Fibroblast of mammary gland (primary cell): ENCODE results near the gene ACAP1.
A peak's percentile ranks its signal among the peaks of the same experiment; 100 is the strongest.

Experiments used
- DNase-seq: peaks from one replicate; pipeline ENCODE4 v3.0.0-alpha.2; 2010; ENCODE audit warnings: low read depth
- H3K4me3 ChIP-seq: 2 replicates; pipeline ENCODE4 v1.5.1; 2011; ENCODE audit warnings: low read depth, mild to moderate bottlenecking, low read length, moderate library complexity; ENCODE audit not compliant: control insufficient read depth
- TF ChIP-seq, protein P1 (sequence below): conservative IDR thresholded peaks from 2 replicates; pipeline ENCODE4 v1.5.1; 2011; ENCODE audit warnings: low read depth, low read length, inconsistent platforms; ENCODE audit not compliant: control insufficient read depth, insufficient read depth

Gene ACAP1

DNA sequence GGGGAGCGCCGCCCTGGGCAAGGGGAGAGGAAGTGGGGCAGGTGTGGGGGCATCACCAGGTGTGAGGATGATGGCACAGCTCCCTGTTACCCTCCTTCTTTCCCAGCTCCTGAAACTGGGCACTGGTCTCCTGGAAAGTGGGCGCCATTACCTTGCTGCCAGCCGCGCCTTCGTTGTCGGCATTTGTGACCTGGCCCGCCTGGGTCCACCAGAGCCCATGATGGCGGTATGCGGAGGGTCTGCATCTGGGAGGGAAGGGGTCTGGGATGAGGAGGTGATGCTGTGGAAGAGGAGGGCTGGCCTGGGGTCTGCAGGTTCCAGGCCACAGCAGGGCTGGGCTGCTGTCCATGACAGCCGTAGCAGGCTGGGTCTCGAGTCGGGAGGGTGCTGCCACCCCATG lies 5.5 kb downstream of the ACAP1 start:
- no peak overlapping the region for H3K4me3 ChIP-seq
- TF ChIP-seq, protein P1, sequence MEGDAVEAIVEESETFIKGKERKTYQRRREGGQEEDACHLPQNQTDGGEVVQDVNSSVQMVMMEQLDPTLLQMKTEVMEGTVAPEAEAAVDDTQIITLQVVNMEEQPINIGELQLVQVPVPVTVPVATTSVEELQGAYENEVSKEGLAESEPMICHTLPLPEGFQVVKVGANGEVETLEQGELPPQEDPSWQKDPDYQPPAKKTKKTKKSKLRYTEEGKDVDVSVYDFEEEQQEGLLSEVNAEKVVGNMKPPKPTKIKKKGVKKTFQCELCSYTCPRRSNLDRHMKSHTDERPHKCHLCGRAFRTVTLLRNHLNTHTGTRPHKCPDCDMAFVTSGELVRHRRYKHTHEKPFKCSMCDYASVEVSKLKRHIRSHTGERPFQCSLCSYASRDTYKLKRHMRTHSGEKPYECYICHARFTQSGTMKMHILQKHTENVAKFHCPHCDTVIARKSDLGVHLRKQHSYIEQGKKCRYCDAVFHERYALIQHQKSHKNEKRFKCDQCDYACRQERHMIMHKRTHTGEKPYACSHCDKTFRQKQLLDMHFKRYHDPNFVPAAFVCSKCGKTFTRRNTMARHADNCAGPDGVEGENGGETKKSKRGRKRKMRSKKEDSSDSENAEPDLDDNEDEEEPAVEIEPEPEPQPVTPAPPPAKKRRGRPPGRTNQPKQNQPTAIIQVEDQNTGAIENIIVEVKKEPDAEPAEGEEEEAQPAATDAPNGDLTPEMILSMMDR, result no peak
- no peak for DNase-seq

DNA sequence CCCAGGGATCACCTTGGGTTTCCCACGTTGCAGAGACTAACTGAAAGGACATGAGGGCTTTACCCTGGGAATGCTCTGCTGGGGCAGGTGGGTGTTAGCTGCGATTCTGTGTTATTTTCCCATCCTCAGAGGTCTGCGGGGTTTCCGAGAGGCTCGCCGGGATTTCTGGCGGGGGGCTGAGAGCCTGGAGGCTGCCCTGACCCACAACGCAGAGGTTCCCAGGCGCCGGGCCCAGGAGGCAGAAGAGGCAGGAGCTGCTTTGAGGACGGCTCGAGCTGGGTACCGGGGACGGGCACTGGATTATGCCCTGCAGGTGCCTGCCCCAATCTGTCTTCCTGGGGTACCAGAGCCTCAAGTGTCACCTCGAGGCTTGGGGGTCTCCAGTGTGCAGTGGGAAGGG lies 6.9 kb downstream of the ACAP1 start:
- TF ChIP-seq, protein P1, result no peak
- no peak overlapping the region for H3K4me3 ChIP-seq
- no peak for DNase-seq

DNA sequence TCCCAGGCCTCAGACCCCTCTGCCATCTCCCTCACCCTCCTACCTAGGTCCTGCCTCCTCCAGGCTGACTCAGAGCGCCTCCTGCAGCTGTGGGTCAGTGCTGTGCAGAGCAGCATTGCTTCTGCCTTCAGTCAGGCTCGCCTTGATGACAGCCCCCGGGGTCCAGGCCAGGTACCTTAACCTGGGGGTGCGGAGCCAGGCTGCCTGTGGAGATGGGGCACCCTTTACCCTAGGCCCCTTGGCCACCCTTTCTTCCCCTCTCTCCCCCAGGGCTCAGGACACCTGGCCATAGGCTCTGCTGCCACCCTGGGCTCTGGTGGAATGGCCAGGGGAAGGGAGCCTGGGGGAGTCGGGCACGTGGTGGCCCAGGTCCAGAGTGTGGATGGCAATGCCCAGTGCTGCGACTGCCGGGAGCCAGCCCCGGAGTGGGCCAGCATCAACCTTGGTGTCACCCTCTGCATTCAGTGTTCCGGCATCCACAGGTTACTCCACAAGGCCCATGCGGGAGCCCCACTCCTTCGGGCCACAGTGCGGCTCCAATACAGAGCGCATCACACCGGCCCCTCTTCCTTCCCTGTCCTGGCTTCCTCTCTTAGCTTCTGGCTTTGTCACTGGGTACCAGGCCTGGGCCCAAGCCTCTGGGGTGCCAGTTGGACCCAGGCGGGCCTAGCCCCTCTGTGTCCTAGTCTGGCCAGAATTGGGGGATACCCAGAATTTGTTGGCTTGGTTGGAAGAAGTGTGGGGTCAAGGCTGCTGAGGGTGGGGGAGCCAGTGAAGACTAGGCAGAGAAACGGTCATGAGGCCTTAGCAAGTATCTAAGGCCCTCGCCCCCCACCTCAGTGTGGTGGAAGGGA lies 10.7 kb downstream of the ACAP1 start:
- H3K4me3 ChIP-seq, result no peak overlapping the region
- DNase-seq, result no peak
- TF ChIP-seq, protein P1, result no peak

DNA sequence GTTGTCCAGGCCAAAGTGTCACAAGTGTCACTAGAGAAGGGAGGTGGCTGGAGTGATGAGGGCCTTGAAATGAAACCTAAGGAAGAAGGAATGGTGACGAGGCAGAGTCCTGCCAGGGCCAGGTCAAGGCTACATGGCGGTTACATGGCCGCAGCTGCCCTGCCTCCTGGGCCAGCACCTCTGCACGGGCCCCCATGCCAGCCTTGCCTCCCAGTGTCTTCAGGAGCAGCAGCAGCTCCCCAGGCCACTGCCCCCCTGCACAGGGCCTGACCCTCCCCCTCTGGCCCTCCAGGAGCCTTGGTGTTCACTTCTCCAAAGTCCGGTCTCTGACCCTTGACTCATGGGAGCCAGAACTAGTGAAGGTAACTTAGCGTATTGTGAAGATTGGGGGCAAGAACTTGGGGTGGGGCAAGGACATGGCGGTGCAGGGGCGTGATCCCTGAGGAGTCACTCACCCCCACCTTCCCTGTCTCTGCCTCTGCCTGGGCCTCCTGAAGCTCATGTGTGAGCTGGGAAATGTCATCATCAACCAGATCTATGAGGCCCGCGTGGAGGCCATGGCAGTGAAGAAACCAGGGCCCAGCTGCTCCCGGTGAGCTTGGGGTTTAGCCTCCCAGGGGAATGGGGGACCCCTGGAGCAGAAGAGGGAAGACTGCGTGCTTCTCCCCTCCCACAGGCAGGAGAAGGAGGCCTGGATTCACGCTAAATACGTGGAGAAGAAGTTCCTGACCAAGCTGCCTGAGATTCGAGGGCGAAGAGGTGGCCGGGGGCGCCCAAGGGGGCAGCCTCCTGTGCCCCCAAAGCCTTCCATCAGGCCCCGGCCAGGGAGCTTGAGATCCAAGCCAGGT lies 11.5 kb downstream of the ACAP1 start:
- DNase-seq, result peak; percentile 40
- TF ChIP-seq, protein P1, result no peak

DNA sequence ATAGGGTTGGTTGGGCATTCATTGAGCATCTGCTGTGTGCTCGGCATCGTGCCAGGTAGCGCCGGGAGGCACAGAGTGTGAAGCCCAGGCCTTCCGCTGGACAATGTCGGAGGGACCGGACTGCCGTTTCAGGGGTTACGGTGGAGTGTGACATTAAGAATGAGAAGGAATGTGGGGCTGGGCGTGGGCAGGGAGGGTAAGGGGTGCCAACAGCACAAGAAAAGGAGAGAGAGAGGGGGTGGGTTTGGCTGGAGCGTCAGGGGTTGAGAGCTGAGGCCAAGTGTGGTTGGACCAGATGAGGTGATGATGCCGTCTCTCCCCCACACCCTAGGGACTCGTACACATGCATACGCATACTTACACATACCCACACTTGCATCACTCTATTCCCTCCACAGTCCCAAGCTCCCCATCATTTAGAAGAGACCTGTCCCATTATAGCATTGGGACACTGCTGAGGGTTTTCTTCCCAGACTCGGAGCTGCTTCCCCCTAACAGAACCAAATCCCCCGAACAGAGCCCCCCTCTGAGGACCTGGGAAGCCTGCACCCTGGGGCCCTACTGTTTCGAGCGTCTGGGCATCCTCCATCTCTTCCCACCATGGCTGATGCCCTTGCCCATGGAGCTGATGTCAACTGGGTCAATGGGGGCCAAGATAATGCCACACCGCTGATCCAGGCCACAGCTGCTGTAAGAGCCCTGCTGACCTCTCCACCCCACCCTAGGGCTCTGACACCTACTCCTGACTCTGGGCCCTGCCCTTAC lies 12.3 kb downstream of the ACAP1 start:
- no peak overlapping the region for H3K4me3 ChIP-seq
- peak; percentile 93 for DNase-seq
- TF ChIP-seq, protein P1, result no peak

More for the DNA sequence above, 11.5 kb downstream of the ACAP1 start:
- H3K4me3 ChIP-seq, result no peak overlapping the region

DNA sequence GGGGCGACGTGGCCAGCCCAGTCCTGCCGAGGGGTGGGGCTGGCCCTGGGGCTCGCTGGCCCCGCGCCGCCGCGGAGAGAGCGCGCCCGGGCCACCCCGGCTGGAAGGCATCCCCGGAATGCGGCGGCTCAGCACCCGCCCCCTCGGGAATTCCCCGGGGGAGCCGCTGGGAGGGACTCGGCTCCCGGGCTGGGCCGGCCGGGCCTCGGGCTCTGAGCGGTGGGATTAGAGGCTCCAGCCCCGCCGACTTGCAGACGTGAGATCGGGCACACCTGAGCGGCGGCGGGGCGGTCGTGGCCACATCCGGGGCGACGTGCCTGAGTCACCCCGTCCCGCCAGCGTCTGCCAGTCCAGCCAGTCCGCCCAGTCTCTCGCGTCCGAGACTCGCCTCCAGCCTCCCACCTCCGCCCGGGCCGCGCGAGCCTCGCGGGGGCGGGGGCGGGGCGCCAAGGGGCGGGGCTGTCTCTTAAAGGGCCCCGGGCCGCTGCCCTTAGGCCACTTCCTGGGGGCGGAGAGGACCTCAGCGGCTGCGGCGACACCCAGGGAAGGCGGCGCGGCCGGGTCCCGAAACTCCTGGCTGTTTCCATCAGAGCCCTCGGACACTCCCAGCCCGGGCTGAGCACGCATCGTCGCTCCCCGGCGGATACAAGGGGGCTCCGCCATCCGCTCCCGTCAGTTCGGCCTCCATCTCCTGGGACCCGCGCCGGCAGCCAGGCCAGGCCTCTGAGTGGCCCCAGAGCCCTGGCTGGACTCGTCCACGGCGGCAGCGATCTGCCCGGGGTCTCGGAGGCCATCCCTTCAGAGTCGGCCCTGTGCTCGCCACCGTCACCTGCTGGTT lies 15.6 kb downstream of the ACAP1 start, which contains the start of gene KCTD11:
TSS of gene KCTD11 (plus strand) at position 498 of the 838 bp plus-strand sequence.
- peak; percentile 84 for DNase-seq
- peak within 1 kb of the TSS; percentile 75 for H3K4me3 ChIP-seq
- TF ChIP-seq, protein P1, result no peak
